ENCODE data around the gene DCTN3.

The DCTN3 gene

GRCh38 chr9:34573599-34574325 lies 46.5 kb downstream of the DCTN3 start:
- Histone ChIP-seq H3K27me3 (replicated peaks; ENCODE audit: control insufficient read depth, insufficient read depth, low read length) (peaks cover 8% of the 10 kb centered on the region), H3K4me3 (replicated peaks; ENCODE audit: low read depth, low read length) (no peak overlapping the region), H3K36me3 (ENCODE audit: control insufficient read depth, insufficient read depth, low read length) (no peaks in the 10 kb centered on the region)
- DNase-seq (ENCODE audit: extremely low read depth, insufficient read length) = no peak
- no peak for TF ChIP-seq CTCF (IDR thresholded peaks at IDR 0.05; ENCODE audit: insufficient read depth, low read length, poor library complexity, severe bottlenecking)

GRCh38 chr9:34572628-34573027 lies 47.7 kb downstream of the DCTN3 start:
- Histone ChIP-seq H3K4me3 (replicated peaks; ENCODE audit: low read depth, low read length) (no peak overlapping the region), H3K27me3 (replicated peaks; ENCODE audit: control insufficient read depth, insufficient read depth, low read length) (peaks cover 12% of the 10 kb centered on the region), H3K36me3 (ENCODE audit: control insufficient read depth, insufficient read depth, low read length) (no peaks in the 10 kb centered on the region)
- TF ChIP-seq CTCF (IDR thresholded peaks at IDR 0.05; ENCODE audit: insufficient read depth, low read length, poor library complexity, severe bottlenecking) = no peak
- no peak for DNase-seq (ENCODE audit: extremely low read depth, insufficient read length)

GRCh38 chr9:34572092-34572491 lies 48.2 kb downstream of the DCTN3 start:
- no peak for DNase-seq (ENCODE audit: extremely low read depth, insufficient read length)

GRCh38 chr9:34571481-34571810 lies 48.8 kb downstream of the DCTN3 start:
- TF ChIP-seq CTCF (IDR thresholded peaks at IDR 0.05; ENCODE audit: insufficient read depth, low read length, poor library complexity, severe bottlenecking) = no peak
- no peak for DNase-seq (ENCODE audit: extremely low read depth, insufficient read length)
- no peaks in the 10 kb centered on the region for H3K36me3 ChIP-seq (ENCODE audit: control insufficient read depth, insufficient read depth, low read length)
- no peak overlapping the region for H3K4me3 ChIP-seq (replicated peaks; ENCODE audit: low read depth, low read length)
- peaks cover 20% of the 10 kb centered on the region for H3K27me3 ChIP-seq (replicated peaks; ENCODE audit: control insufficient read depth, insufficient read depth, low read length)

More at GRCh38 chr9:34572092-34572491, 48.2 kb downstream of the DCTN3 start:
- no peak for TF ChIP-seq CTCF (IDR thresholded peaks at IDR 0.05; ENCODE audit: insufficient read depth, low read length, poor library complexity, severe bottlenecking)
- Histone ChIP-seq H3K4me3 (replicated peaks; ENCODE audit: low read depth, low read length) (no peak overlapping the region), H3K36me3 (ENCODE audit: control insufficient read depth, insufficient read depth, low read length) (no peaks in the 10 kb centered on the region), H3K27me3 (replicated peaks; ENCODE audit: control insufficient read depth, insufficient read depth, low read length) (peaks cover 15% of the 10 kb centered on the region)

GRCh38 chr9:34570809-34571480 lies 49.4 kb downstream of the DCTN3 start:
- no peak for TF ChIP-seq CTCF (IDR thresholded peaks at IDR 0.05; ENCODE audit: insufficient read depth, low read length, poor library complexity, severe bottlenecking)
- H3K36me3 ChIP-seq (ENCODE audit: control insufficient read depth, insufficient read depth, low read length) = no peaks in the 10 kb centered on the region
- H3K27me3 ChIP-seq (replicated peaks; ENCODE audit: control insufficient read depth, insufficient read depth, low read length) = peaks cover 20% of the 10 kb centered on the region
- no peak overlapping the region for H3K4me3 ChIP-seq (replicated peaks; ENCODE audit: low read depth, low read length)
- no peak for DNase-seq (ENCODE audit: extremely low read depth, insufficient read length)
